Measurements from ENCODE around the gene SEC14L2.
A peak's percentile ranks its signal among the peaks of the same experiment; 100 is the strongest.

Gene SEC14L2

DNA sequence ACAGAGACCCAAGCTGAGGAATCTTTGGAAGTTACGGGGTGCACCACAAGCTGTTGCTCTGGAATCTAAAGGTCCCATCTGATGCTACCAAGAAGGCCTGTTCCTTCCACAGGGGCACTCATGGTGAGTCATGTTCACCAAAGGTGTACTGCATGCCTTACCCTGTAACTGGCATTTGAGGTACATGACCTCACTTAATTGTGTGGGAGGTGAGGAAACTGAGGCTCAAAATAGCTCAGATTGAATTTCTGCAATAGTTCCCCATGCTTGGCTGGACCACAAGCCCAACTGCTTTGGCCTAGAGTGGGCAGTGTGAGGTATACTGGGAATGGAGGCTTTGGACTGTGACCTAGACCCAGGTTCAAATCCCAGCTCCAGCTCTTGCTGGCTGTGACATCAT is 37.0 kb downstream of the SEC14L2 start:
- no peak overlapping the region for H4K91ac ChIP-seq (ENCODE audit: low read depth, low read length, poor library complexity)
- peaks cover 0 to 3% (median 0%) of the 10 kb centered on the region in 3 experiments for H3K27me3 ChIP-seq (ENCODE audit: control insufficient read depth in 3 of 3, insufficient read depth in 3 of 3, low read depth in 1 of 3, low read length in 3 of 3)
- H3K18ac ChIP-seq (ENCODE audit: low read length), result no peak overlapping the region
- H3K14ac ChIP-seq (ENCODE audit: low read length), result no peak overlapping the region
- no peak overlapping the region for H3K9ac ChIP-seq (ENCODE audit: low read depth, low read length, poor library complexity)
- H2BK15ac ChIP-seq (ENCODE audit: low read length), result no peak overlapping the region
- no peak overlapping the region for H2BK120ac ChIP-seq (ENCODE audit: low read depth, low read length)
- no peak overlapping the region for H4K8ac ChIP-seq (ENCODE audit: low read depth, low read length)
- no peak overlapping the region for H2AFZ ChIP-seq (ENCODE audit: low read length)
- H3K4ac ChIP-seq (ENCODE audit: low read length), result no peak overlapping the region
- no peak overlapping the region for H3K4me3 ChIP-seq (ENCODE audit: low read length in 2 of 2)
- H3K9me3 ChIP-seq (replicated peaks in 1 of 2; ENCODE audit: control insufficient read depth in 2 of 2, insufficient read depth in 1 of 2, low read depth in 1 of 2, low read length in 2 of 2), result peaks cover 0 to 2% of the 10 kb centered on the region in 2 donors
- H3K23ac ChIP-seq (ENCODE audit: low read depth, low read length, poor library complexity), result no peak overlapping the region
- DNase-seq (ENCODE audit: low spot score), result no peak
- no peak overlapping the region for H2BK12ac ChIP-seq (ENCODE audit: low read length)
- H3K4me1 ChIP-seq (ENCODE audit: control insufficient read depth in 2 of 2, insufficient read depth in 1 of 2, low read depth in 1 of 2, low read length in 2 of 2), result no peaks in the 10 kb centered on the region
- H2AK5ac ChIP-seq (ENCODE audit: low read depth, low read length), result peak overlapping the region; percentile 48
- no peaks in the 10 kb centered on the region for H3K79me1 ChIP-seq (ENCODE audit: low read depth, low read length)
- no CpG with 5 or more reads among the region's 1 CpG for WGBS, 2 donors (ENCODE audit: extremely low coverage in 2 of 2, insufficient read length in 2 of 2, insufficient replicate concordance in 1 of 2)
- no peak overlapping the region for H3K27ac ChIP-seq (replicated peaks; ENCODE audit: low read length)
- H3K36me3 ChIP-seq (replicated peaks in 1 of 2; ENCODE audit: control insufficient read depth in 2 of 2, insufficient read depth in 2 of 2, low read length in 2 of 2), result no peaks in the 10 kb centered on the region
- H3K4me2 ChIP-seq (ENCODE audit: insufficient read depth, low read length, poor library complexity, severe bottlenecking), result no peak overlapping the region
- H2BK5ac ChIP-seq (ENCODE audit: low read length), result no peak overlapping the region

DNA sequence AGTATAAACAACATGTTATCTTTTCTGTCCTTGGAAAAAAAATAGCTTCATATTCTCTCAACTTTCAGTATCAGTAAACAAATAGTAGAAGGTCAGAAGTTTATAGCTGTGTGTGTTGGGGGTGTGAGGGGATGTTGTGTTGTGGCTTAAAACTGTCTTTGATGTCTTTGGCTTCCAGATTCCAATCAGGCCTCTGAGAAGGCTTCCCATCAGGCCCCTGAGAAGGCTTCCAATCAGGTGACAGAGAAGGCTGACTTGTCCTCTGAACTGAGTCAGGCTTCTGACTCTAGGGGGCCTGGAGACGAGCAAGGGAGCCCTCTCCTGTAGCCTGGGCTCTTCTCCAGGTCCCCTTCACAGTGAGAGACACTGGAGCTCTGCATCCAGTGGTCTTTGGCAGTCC is 38.0 kb downstream of the SEC14L2 start:
- Histone ChIP-seq H4K8ac (ENCODE audit: low read depth, low read length) (no peak overlapping the region), H3K4me3 (ENCODE audit: low read length in 2 of 2) (no peak overlapping the region), H3K27me3 (ENCODE audit: control insufficient read depth in 3 of 3, insufficient read depth in 3 of 3, low read depth in 1 of 3, low read length in 3 of 3) (peaks cover 0 to 3% (median 0%) of the 10 kb centered on the region in 3 experiments), H2BK12ac (ENCODE audit: low read length) (no peak overlapping the region), H3K14ac (ENCODE audit: low read length) (no peak overlapping the region), H2AFZ (ENCODE audit: low read length) (peak overlapping the region; percentile 82), H3K9ac (ENCODE audit: low read depth, low read length, poor library complexity) (no peak overlapping the region), H4K91ac (ENCODE audit: low read depth, low read length, poor library complexity) (no peak overlapping the region), H2AK5ac (ENCODE audit: low read depth, low read length) (no peak overlapping the region), H3K4me1 (ENCODE audit: control insufficient read depth in 2 of 2, insufficient read depth in 1 of 2, low read depth in 1 of 2, low read length in 2 of 2) (no peaks in the 10 kb centered on the region), H2BK15ac (ENCODE audit: low read length) (no peak overlapping the region), H3K18ac (ENCODE audit: low read length) (peak overlapping the region; percentile 33), H2BK5ac (ENCODE audit: low read length) (no peak overlapping the region), H3K27ac (replicated peaks; ENCODE audit: low read length) (no peak overlapping the region), H3K36me3 (replicated peaks in 1 of 2; ENCODE audit: control insufficient read depth in 2 of 2, insufficient read depth in 2 of 2, low read length in 2 of 2) (no peaks in the 10 kb centered on the region), H3K23ac (ENCODE audit: low read depth, low read length, poor library complexity) (no peak overlapping the region), H2BK120ac (ENCODE audit: low read depth, low read length) (no peak overlapping the region), H3K79me1 (ENCODE audit: low read depth, low read length) (no peaks in the 10 kb centered on the region), H3K4ac (ENCODE audit: low read length) (no peak overlapping the region), H3K4me2 (ENCODE audit: insufficient read depth, low read length, poor library complexity, severe bottlenecking) (no peak overlapping the region), H3K9me3 (replicated peaks in 1 of 2; ENCODE audit: control insufficient read depth in 2 of 2, insufficient read depth in 1 of 2, low read depth in 1 of 2, low read length in 2 of 2) (peaks cover 0 to 2% of the 10 kb centered on the region in 2 donors)
- no CpG with 5 or more reads among the region's 1 CpG for WGBS, 2 donors (ENCODE audit: extremely low coverage in 2 of 2, insufficient read length in 2 of 2, insufficient replicate concordance in 1 of 2)
- no peak for DNase-seq (ENCODE audit: low spot score)

DNA sequence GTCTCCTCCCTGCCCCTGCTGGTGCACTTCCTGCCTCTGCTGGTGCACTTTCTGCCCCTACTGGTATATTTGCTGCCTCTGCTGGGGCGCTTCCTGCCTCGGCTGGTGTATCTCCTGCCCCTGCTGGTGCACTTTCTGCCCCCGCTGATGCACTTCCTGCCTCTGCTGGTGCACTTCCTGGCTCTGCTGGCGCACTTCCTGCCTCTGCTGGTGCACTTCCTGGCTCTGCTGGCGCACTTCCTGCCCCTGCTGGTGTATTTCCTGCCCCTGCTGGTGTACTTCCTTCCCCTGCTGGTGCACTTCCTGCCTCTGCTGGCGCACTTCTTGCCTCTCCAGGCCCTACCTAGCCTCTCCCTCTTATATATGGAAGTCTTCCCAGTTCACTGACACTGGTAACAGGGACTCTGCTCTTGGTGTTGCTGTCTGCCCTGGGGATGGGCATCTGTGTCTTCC is 38.9 kb downstream of the SEC14L2 start:
- no peaks in the 10 kb centered on the region for H3K4me1 ChIP-seq (ENCODE audit: control insufficient read depth in 2 of 2, insufficient read depth in 1 of 2, low read depth in 1 of 2, low read length in 2 of 2)
- no peak for DNase-seq (ENCODE audit: low spot score)
- peaks cover 0 to 3% (median 0%) of the 10 kb centered on the region in 3 experiments for H3K27me3 ChIP-seq (ENCODE audit: control insufficient read depth in 3 of 3, insufficient read depth in 3 of 3, low read depth in 1 of 3, low read length in 3 of 3)
- no peak overlapping the region for H3K4me2 ChIP-seq (ENCODE audit: insufficient read depth, low read length, poor library complexity, severe bottlenecking)
- H4K91ac ChIP-seq (ENCODE audit: low read depth, low read length, poor library complexity), result no peak overlapping the region
- no peak overlapping the region for H3K27ac ChIP-seq (replicated peaks; ENCODE audit: low read length)
- no peaks in the 10 kb centered on the region for H3K36me3 ChIP-seq (replicated peaks in 1 of 2; ENCODE audit: control insufficient read depth in 2 of 2, insufficient read depth in 2 of 2, low read length in 2 of 2)
- no peak overlapping the region for H3K23ac ChIP-seq (ENCODE audit: low read depth, low read length, poor library complexity)
- peak overlapping the region; percentile 4 for H3K4ac ChIP-seq (ENCODE audit: low read length)
- H3K4me3 ChIP-seq (ENCODE audit: low read length in 2 of 2), result no peak overlapping the region
- H2BK15ac ChIP-seq (ENCODE audit: low read length), result no peak overlapping the region
- H2BK12ac ChIP-seq (ENCODE audit: low read length), result no peak overlapping the region
- H2AK5ac ChIP-seq (ENCODE audit: low read depth, low read length), result peak overlapping the region; percentile 78
- H3K18ac ChIP-seq (ENCODE audit: low read length), result peak overlapping the region; percentile 11
- no peaks in the 10 kb centered on the region for H3K79me1 ChIP-seq (ENCODE audit: low read depth, low read length)
- H4K8ac ChIP-seq (ENCODE audit: low read depth, low read length), result no peak overlapping the region
- H3K9me3 ChIP-seq (replicated peaks in 1 of 2; ENCODE audit: control insufficient read depth in 2 of 2, insufficient read depth in 1 of 2, low read depth in 1 of 2, low read length in 2 of 2), result peaks cover 0 to 2% of the 10 kb centered on the region in 2 donors
- peak overlapping the region; percentile 40 for H3K14ac ChIP-seq (ENCODE audit: low read length)
- WGBS, 2 donors (ENCODE audit: extremely low coverage in 2 of 2, insufficient read length in 2 of 2, insufficient replicate concordance in 1 of 2), result no CpG with 5 or more reads among the region's 6 CpGs
- no peak overlapping the region for H2BK120ac ChIP-seq (ENCODE audit: low read depth, low read length)
- H2BK5ac ChIP-seq (ENCODE audit: low read length), result no peak overlapping the region
- H2AFZ ChIP-seq (ENCODE audit: low read length), result peak overlapping the region; percentile 82
- no peak overlapping the region for H3K9ac ChIP-seq (ENCODE audit: low read depth, low read length, poor library complexity)

DNA sequence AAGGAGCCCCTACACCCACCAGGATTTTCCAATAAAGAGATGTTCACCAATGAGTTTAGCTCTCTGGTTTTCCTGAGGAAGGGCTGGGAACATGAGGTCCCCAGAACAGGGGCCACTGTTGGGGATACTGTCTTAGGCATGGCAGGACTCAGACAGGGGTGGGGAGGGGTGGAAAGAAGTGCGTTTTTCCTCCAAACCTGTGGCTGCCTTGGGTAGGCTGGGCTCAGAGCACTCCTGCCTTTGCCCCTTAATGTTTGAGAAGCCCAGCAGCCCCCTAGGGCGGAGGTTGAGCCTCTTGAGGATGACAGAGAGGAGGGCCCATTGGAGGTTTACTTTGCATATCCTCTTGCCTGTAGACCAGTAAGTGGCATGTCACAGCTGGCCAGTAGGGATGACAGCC is 39.4 kb downstream of the SEC14L2 start:
- peaks cover 0 to 6% (median 0%) of the 10 kb centered on the region in 3 experiments for H3K27me3 ChIP-seq (ENCODE audit: control insufficient read depth in 3 of 3, insufficient read depth in 3 of 3, low read depth in 1 of 3, low read length in 3 of 3)
- no peak overlapping the region for H2BK12ac ChIP-seq (ENCODE audit: low read length)
- peak overlapping the region; percentile 82 for H2AFZ ChIP-seq (ENCODE audit: low read length)
- H2BK120ac ChIP-seq (ENCODE audit: low read depth, low read length), result no peak overlapping the region
- no peak overlapping the region for H3K9ac ChIP-seq (ENCODE audit: low read depth, low read length, poor library complexity)
- no peak overlapping the region for H3K18ac ChIP-seq (ENCODE audit: low read length)
- H3K4ac ChIP-seq (ENCODE audit: low read length), result no peak overlapping the region
- no peak for DNase-seq (ENCODE audit: low spot score)
- H3K9me3 ChIP-seq (replicated peaks in 1 of 2; ENCODE audit: control insufficient read depth in 2 of 2, insufficient read depth in 1 of 2, low read depth in 1 of 2, low read length in 2 of 2), result peaks cover 0 to 2% of the 10 kb centered on the region in 2 donors
- no peak overlapping the region for H3K4me2 ChIP-seq (ENCODE audit: insufficient read depth, low read length, poor library complexity, severe bottlenecking)
- no peak overlapping the region for H3K23ac ChIP-seq (ENCODE audit: low read depth, low read length, poor library complexity)
- H3K27ac ChIP-seq (replicated peaks; ENCODE audit: low read length), result no peak overlapping the region
- no peaks in the 10 kb centered on the region for H3K79me1 ChIP-seq (ENCODE audit: low read depth, low read length)
- no peak overlapping the region for H4K91ac ChIP-seq (ENCODE audit: low read depth, low read length, poor library complexity)
- no peak overlapping the region for H2AK5ac ChIP-seq (ENCODE audit: low read depth, low read length)
- no peaks in the 10 kb centered on the region for H3K4me1 ChIP-seq (ENCODE audit: control insufficient read depth in 2 of 2, insufficient read depth in 1 of 2, low read depth in 1 of 2, low read length in 2 of 2)
- H4K8ac ChIP-seq (ENCODE audit: low read depth, low read length), result no peak overlapping the region
- no peak overlapping the region for H3K14ac ChIP-seq (ENCODE audit: low read length)
- H2BK15ac ChIP-seq (ENCODE audit: low read length), result no peak overlapping the region
- no peaks in the 10 kb centered on the region for H3K36me3 ChIP-seq (replicated peaks in 1 of 2; ENCODE audit: control insufficient read depth in 2 of 2, insufficient read depth in 2 of 2, low read length in 2 of 2)
- no CpG with 5 or more reads among the region's 2 CpGs for WGBS, 2 donors (ENCODE audit: extremely low coverage in 2 of 2, insufficient read length in 2 of 2, insufficient replicate concordance in 1 of 2)
- no peak overlapping the region for H3K4me3 ChIP-seq (ENCODE audit: low read length in 2 of 2)
- H2BK5ac ChIP-seq (ENCODE audit: low read length), result no peak overlapping the region
